GM18505 (cell line): ENCODE data around the gene CPA2.
"Not testable (repeated sequence)": the region's sequence is repeated elsewhere in the genome, so short reads cannot be mapped to it uniquely, and the experiment has no call there.

ENCODE experiments used
- ATAC-seq: cut with Tn5 transposase; IDR thresholded peaks from one replicate; pipeline ENCODE4 v1.9.1; 2021; ENCODE audit not compliant: unreplicated experiment
- POLR2A ChIP-seq: IDR thresholded peaks from 4 replicates; pipeline ENCODE4 v1.6.1; 2011; ENCODE audit warnings: borderline replicate concordance; ENCODE audit not compliant: insufficient read depth, insufficient read length; ENCODE audit errors: extremely low read depth

The CPA2 gene

GRCh38 chr7:130301501-130302020 is 34.9 kb downstream of the CPA2 start:
- no peak for ATAC-seq

GRCh38 chr7:130302649-130303048 is 36.0 kb downstream of the CPA2 start:
- no peak for ATAC-seq
- no peak for TF ChIP-seq POLR2A

More at GRCh38 chr7:130301501-130302020, 34.9 kb downstream of the CPA2 start:
- TF ChIP-seq POLR2A: no peak

- ATAC-seq: no peak
Observed at GRCh38 chr7:130303127-130303526, 36.5 kb downstream of the CPA2 start.

GRCh38 chr7:130303551-130303950 is 36.9 kb downstream of the CPA2 start:
- no peak for TF ChIP-seq POLR2A
- ATAC-seq: no peak

More at GRCh38 chr7:130303127-130303526, 36.5 kb downstream of the CPA2 start:
- no peak for TF ChIP-seq POLR2A

- no peak for TF ChIP-seq POLR2A
- ATAC-seq: no peak
Observed at GRCh38 chr7:130303982-130304381, 37.3 kb downstream of the CPA2 start.

GRCh38 chr7:130304878-130305277 is 38.2 kb downstream of the CPA2 start:
- ATAC-seq: no peak
- TF ChIP-seq POLR2A: no peak

GRCh38 chr7:130305433-130306042 is 38.9 kb downstream of the CPA2 start:
- TF ChIP-seq POLR2A: no peak
- ATAC-seq: no peak

- ATAC-seq: no peak
- no peak for TF ChIP-seq POLR2A
Observed at GRCh38 chr7:130309986-130310385, 43.3 kb downstream of the CPA2 start.

- no peak for TF ChIP-seq POLR2A
- no peak for ATAC-seq
Observed at GRCh38 chr7:130314305-130314704, 47.6 kb downstream of the CPA2 start.

- TF ChIP-seq POLR2A: no peak
- no peak for ATAC-seq
Observed at GRCh38 chr7:130319541-130319940, 52.9 kb downstream of the CPA2 start.

GRCh38 chr7:130321542-130322229 is 55.0 kb downstream of the CPA2 start:
- ATAC-seq: not testable (repeated sequence)

- TF ChIP-seq POLR2A: no peak
- ATAC-seq: no peak
Observed at GRCh38 chr7:130322615-130323014, 56.0 kb downstream of the CPA2 start.

- no peak for TF ChIP-seq POLR2A
- no peak for ATAC-seq
Observed at GRCh38 chr7:130324306-130324943, 57.8 kb downstream of the CPA2 start.

- ATAC-seq: no peak
Observed at GRCh38 chr7:130329681-130330080, 63.0 kb downstream of the CPA2 start.

More at GRCh38 chr7:130329681-130330080, 63.0 kb downstream of the CPA2 start:
- TF ChIP-seq POLR2A: no peak
